SK-N-SH treated with all-trans-retinoic acid at 6 μM for 48 hours (cell line): ENCODE measurements around the gene ACP2.
"Not testable (repeated sequence)": the region's sequence is repeated elsewhere in the genome, so short reads cannot be mapped to it uniquely, and the experiment has no call there.

Experiments used
- ATAC-seq: fragments of 200-7000 bp; cut with Tn5 transposase; 3 replicates; pipeline ENCODE4 v1.9.1; 2020; ENCODE audit warnings: mild to moderate bottlenecking, moderate library complexity
- ARNTL ChIP-seq: fragments of 450-650 bp; formaldehyde crosslinking; IDR thresholded peaks from 2 replicates; pipeline ENCODE4 v1.5.0; 2020; ENCODE audit warnings: low read depth, mild to moderate bottlenecking, moderate library complexity, borderline replicate concordance
- BACH2 ChIP-seq: fragments of 250-450 bp; sonication (Bioruptor Pico); IDR thresholded peaks from 2 replicates; pipeline ENCODE4 v1.9.0; 2021; ENCODE audit warnings: mild to moderate bottlenecking, borderline replicate concordance
- CSDC2 ChIP-seq: fragments of 250-450 bp; sonication (Bioruptor Pico); IDR thresholded peaks from 2 replicates; pipeline ENCODE4 v1.5.0; 2020; ENCODE audit warnings: mild to moderate bottlenecking, moderate library complexity
- GLIS3 ChIP-seq: fragments of 250-450 bp; sonication (Bioruptor Pico); IDR thresholded peaks from 2 replicates; pipeline ENCODE4 v1.5.0; 2020; ENCODE audit warnings: mild to moderate bottlenecking, moderate library complexity
- ISL1 ChIP-seq: fragments of 250-450 bp; sonication (Bioruptor Pico); IDR thresholded peaks from 2 replicates; pipeline ENCODE4 v2.1.2; 2022; ENCODE audit warnings: mild to moderate bottlenecking, moderate library complexity
- OSR1 ChIP-seq: fragments of 250-450 bp; sonication (Bioruptor Pico); IDR thresholded peaks from 2 replicates; pipeline ENCODE4 v1.8.0; 2022; ENCODE audit warnings: moderate library complexity, mild to moderate bottlenecking, inconsistent platforms
- PPARA ChIP-seq: fragments of 250-450 bp; sonication (Bioruptor Pico); IDR thresholded peaks from 2 replicates; pipeline ENCODE4 v1.5.0; 2020; ENCODE audit warnings: mild to moderate bottlenecking, borderline replicate concordance
- RARB ChIP-seq: fragments of 250-450 bp; sonication (Bioruptor Pico); IDR thresholded peaks from 2 replicates; pipeline ENCODE4 v1.8.0; 2021; ENCODE audit warnings: mild to moderate bottlenecking, moderate library complexity
- SNAI2 ChIP-seq: fragments of 250-450 bp; sonication (Bioruptor Pico); IDR thresholded peaks from 2 replicates; pipeline ENCODE4 v1.5.0; 2020; ENCODE audit warnings: mild to moderate bottlenecking, moderate library complexity
- TCF4 ChIP-seq: fragments of 250-450 bp; sonication (Bioruptor Pico); IDR thresholded peaks from 2 replicates; pipeline ENCODE4 v1.8.0; 2021; ENCODE audit warnings: mild to moderate bottlenecking, moderate library complexity, borderline replicate concordance
- TOX ChIP-seq: fragments of 250-450 bp; sonication (Bioruptor Pico); IDR thresholded peaks from 2 replicates; pipeline ENCODE4 v1.8.0; 2021; ENCODE audit warnings: mild to moderate bottlenecking, moderate library complexity, borderline replicate concordance
- ZC3H10 ChIP-seq: fragments of 250-450 bp; sonication (Bioruptor Pico); IDR thresholded peaks from 2 replicates; pipeline ENCODE4 v1.5.1; 2021; ENCODE audit warnings: mild to moderate bottlenecking, moderate library complexity
- ZFP3 ChIP-seq: fragments of 250-450 bp; sonication (Bioruptor Pico); IDR thresholded peaks from 2 replicates; pipeline ENCODE4 v1.5.0; 2020; ENCODE audit warnings: mild to moderate bottlenecking, moderate library complexity
- ZNF565 ChIP-seq: fragments of 450-650 bp; formaldehyde crosslinking; conservative IDR thresholded peaks from 2 replicates; pipeline ENCODE4 v1.5.0; 2020; ENCODE audit warnings: low read depth, mild to moderate bottlenecking, moderate library complexity
- ZNF70 ChIP-seq: fragments of 450-650 bp; formaldehyde crosslinking; IDR thresholded peaks from 2 replicates; pipeline ENCODE4 v1.5.0; 2020; ENCODE audit warnings: mild to moderate bottlenecking, moderate library complexity
- ZNF8 ChIP-seq: fragments of 450-650 bp; formaldehyde crosslinking; IDR thresholded peaks from 2 replicates; pipeline ENCODE4 v1.5.0; 2020; ENCODE audit warnings: mild to moderate bottlenecking, moderate library complexity
- TF ChIP-seq, protein P1 (sequence below): fragments of 250-450 bp; sonication (Bioruptor Pico); IDR thresholded peaks from 2 replicates; pipeline ENCODE4 v1.5.0; 2020; ENCODE audit warnings: mild to moderate bottlenecking, moderate library complexity
- TF ChIP-seq, protein P2 (sequence below): fragments of 250-450 bp; sonication (Bioruptor Pico); IDR thresholded peaks from 2 replicates; pipeline ENCODE4 v1.5.1; 2021; ENCODE audit warnings: mild to moderate bottlenecking, moderate library complexity
- TF ChIP-seq, protein P3 (sequence below): fragments of 250-450 bp; sonication (Bioruptor Pico); IDR thresholded peaks from 2 replicates; pipeline ENCODE4 v1.8.0; 2020; ENCODE audit warnings: mild to moderate bottlenecking, moderate library complexity, borderline replicate concordance
- TF ChIP-seq, protein P4 (sequence below): fragments of 250-450 bp; sonication (Bioruptor Pico); IDR thresholded peaks from 2 replicates; pipeline ENCODE4 v1.5.1; 2020; ENCODE audit warnings: low read depth, mild to moderate bottlenecking, moderate library complexity
- TF ChIP-seq, protein P5 (sequence below): fragments of 250-450 bp; sonication (Bioruptor Pico); IDR thresholded peaks from 2 replicates; pipeline ENCODE4 v1.8.0; 2021; ENCODE audit warnings: low read depth, mild to moderate bottlenecking, moderate library complexity, borderline replicate concordance

The ACP2 gene

DNA sequence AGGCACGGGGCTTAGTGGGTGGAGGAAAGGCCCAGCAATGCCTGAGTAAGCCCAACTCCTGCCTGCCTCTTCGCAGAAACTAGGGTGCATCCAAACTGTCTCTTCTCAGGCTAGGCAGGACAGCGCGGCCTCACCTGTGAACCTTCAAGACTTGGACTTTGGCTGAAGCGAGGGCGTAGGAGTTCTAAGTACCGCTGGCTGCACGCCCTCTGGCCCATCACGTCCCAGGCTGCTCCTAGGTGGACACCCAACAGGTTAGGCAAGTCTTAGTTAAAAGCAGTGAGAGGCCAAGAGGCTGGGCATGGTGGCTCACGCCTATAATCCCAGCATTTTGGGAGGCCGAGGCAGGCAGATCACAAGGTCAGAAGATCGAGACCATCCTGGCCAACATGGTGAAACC, 35.7 kb downstream of the ACP2 start:
- no peak for ATAC-seq
- TF ChIP-seq, protein P1, sequence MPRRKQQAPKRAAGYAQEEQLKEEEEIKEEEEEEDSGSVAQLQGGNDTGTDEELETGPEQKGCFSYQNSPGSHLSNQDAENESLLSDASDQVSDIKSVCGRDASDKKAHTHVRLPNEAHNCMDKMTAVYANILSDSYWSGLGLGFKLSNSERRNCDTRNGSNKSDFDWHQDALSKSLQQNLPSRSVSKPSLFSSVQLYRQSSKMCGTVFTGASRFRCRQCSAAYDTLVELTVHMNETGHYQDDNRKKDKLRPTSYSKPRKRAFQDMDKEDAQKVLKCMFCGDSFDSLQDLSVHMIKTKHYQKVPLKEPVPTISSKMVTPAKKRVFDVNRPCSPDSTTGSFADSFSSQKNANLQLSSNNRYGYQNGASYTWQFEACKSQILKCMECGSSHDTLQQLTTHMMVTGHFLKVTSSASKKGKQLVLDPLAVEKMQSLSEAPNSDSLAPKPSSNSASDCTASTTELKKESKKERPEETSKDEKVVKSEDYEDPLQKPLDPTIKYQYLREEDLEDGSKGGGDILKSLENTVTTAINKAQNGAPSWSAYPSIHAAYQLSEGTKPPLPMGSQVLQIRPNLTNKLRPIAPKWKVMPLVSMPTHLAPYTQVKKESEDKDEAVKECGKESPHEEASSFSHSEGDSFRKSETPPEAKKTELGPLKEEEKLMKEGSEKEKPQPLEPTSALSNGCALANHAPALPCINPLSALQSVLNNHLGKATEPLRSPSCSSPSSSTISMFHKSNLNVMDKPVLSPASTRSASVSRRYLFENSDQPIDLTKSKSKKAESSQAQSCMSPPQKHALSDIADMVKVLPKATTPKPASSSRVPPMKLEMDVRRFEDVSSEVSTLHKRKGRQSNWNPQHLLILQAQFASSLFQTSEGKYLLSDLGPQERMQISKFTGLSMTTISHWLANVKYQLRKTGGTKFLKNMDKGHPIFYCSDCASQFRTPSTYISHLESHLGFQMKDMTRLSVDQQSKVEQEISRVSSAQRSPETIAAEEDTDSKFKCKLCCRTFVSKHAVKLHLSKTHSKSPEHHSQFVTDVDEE (CRISPR knock-in tag) = no peak
- no peak for TF ChIP-seq OSR1 (CRISPR knock-in tag)
- TF ChIP-seq ARNTL (CRISPR knock-in tag) = no peak
- TF ChIP-seq ZNF565 (CRISPR knock-in tag) = no peak
- TF ChIP-seq, protein P2, sequence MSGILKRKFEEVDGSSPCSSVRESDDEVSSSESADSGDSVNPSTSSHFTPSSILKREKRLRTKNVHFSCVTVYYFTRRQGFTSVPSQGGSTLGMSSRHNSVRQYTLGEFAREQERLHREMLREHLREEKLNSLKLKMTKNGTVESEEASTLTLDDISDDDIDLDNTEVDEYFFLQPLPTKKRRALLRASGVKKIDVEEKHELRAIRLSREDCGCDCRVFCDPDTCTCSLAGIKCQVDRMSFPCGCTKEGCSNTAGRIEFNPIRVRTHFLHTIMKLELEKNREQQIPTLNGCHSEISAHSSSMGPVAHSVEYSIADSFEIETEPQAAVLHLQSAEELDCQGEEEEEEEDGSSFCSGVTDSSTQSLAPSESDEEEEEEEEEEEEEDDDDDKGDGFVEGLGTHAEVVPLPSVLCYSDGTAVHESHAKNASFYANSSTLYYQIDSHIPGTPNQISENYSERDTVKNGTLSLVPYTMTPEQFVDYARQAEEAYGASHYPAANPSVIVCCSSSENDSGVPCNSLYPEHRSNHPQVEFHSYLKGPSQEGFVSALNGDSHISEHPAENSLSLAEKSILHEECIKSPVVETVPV (CRISPR knock-in tag) = no peak
- TF ChIP-seq BACH2 (CRISPR knock-in tag) = no peak
- TF ChIP-seq, protein P3, sequence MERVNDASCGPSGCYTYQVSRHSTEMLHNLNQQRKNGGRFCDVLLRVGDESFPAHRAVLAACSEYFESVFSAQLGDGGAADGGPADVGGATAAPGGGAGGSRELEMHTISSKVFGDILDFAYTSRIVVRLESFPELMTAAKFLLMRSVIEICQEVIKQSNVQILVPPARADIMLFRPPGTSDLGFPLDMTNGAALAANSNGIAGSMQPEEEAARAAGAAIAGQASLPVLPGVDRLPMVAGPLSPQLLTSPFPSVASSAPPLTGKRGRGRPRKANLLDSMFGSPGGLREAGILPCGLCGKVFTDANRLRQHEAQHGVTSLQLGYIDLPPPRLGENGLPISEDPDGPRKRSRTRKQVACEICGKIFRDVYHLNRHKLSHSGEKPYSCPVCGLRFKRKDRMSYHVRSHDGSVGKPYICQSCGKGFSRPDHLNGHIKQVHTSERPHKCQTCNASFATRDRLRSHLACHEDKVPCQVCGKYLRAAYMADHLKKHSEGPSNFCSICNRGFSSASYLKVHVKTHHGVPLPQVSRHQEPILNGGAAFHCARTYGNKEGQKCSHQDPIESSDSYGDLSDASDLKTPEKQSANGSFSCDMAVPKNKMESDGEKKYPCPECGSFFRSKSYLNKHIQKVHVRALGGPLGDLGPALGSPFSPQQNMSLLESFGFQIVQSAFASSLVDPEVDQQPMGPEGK (CRISPR knock-in tag) = no peak
- TF ChIP-seq GLIS3 (CRISPR knock-in tag) = no peak
- no peak for TF ChIP-seq TCF4 (CRISPR knock-in tag)
- no peak for TF ChIP-seq PPARA
- TF ChIP-seq ISL1 = no peak
- TF ChIP-seq, protein P4, sequence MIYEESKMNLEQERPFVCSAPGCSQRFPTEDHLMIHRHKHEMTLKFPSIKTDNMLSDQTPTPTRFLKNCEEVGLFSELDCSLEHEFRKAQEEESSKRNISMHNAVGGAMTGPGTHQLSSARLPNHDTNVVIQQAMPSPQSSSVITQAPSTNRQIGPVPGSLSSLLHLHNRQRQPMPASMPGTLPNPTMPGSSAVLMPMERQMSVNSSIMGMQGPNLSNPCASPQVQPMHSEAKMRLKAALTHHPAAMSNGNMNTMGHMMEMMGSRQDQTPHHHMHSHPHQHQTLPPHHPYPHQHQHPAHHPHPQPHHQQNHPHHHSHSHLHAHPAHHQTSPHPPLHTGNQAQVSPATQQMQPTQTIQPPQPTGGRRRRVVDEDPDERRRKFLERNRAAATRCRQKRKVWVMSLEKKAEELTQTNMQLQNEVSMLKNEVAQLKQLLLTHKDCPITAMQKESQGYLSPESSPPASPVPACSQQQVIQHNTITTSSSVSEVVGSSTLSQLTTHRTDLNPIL (CRISPR knock-in tag) = no peak
- TF ChIP-seq ZC3H10 (CRISPR knock-in tag) = no peak
- TF ChIP-seq RARB (CRISPR knock-in tag) = no peak
- TF ChIP-seq SNAI2 = no peak
- TF ChIP-seq CSDC2 (CRISPR knock-in tag) = no peak
- TF ChIP-seq, protein P5, sequence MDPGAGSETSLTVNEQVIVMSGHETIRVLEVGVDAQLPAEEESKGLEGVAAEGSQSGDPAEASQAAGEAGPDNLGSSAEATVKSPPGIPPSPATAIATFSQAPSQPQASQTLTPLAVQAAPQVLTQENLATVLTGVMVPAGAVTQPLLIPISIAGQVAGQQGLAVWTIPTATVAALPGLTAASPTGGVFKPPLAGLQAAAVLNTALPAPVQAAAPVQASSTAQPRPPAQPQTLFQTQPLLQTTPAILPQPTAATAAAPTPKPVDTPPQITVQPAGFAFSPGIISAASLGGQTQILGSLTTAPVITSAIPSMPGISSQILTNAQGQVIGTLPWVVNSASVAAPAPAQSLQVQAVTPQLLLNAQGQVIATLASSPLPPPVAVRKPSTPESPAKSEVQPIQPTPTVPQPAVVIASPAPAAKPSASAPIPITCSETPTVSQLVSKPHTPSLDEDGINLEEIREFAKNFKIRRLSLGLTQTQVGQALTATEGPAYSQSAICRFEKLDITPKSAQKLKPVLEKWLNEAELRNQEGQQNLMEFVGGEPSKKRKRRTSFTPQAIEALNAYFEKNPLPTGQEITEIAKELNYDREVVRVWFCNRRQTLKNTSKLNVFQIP = no peak
- no peak for TF ChIP-seq ZNF70

DNA sequence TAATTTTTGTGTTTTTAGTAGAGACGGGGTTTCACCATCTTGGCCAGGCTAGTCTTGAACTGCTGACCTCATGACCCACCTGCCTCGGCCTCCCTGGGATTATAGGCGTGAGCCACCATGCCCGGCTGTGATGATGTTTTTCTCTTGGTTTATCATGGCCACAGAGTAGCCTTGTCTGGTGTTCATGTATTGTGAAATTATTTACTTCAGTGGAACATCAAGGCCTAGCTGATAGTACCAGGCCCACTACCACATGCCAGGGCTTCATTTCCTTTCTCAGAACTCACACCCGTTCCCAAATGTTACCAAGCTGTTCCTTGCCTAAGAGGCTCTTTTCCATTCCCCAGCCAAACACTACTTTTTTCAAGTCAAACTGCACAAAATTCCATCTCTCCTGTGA, 40.0 kb downstream of the ACP2 start:
- ATAC-seq = no peak
- TF ChIP-seq ZNF8 (CRISPR knock-in tag) (no peak), TOX (no peak), ARNTL (CRISPR knock-in tag) (no peak), ZNF565 (CRISPR knock-in tag) (no peak), PPARA (no peak), GLIS3 (CRISPR knock-in tag) (no peak), BACH2 (CRISPR knock-in tag) (no peak), SNAI2 (no peak), ZNF70 (no peak), ZFP3 (no peak)
- TF ChIP-seq, protein P3 (CRISPR knock-in tag) = no peak
- TF ChIP-seq, protein P1 (CRISPR knock-in tag) = no peak
- TF ChIP-seq, protein P5 = no peak

DNA sequence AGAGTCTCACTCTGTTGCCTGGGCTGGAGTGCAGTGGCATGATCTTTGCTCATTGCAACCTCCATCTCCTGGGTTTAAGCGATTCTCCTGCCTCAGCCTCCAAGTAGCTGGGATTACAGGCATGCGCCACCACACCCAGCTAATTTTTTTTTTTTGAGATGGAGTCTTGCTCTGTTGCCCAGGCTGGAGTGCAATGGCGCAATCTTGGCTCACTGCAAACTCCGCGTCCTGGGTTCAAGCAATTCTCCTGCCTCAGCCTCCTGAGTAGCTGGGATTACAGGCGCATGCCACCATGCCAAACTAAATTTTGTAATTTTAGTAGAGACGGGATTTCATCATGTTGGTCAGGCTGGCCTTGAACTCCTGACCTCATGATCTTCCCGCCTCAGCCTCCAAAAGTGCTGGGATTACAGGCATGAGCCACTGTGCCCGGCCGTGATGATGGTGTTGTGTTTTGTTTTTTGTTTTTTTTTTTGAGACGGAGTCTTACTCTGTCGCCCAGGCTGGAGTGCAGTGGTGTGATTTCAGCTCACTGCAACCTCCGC, 40.5 kb downstream of the ACP2 start:
- not testable (repeated sequence) for ATAC-seq
